ENCODE results near the gene PDF.

- TF ChIP-seq CTCF (IDR thresholded peaks at IDR 0.05; ENCODE audit: extremely low read depth in 1 of 2, insufficient read depth in 1 of 2, low read depth in 1 of 2, low read length in 2 of 2) (no peak), POLR2A (IDR thresholded peaks at IDR 0.05; ENCODE audit: low read depth, low read length) (no peak)
Observed at GRCh38 chr16:69313469-69313868, 16.9 kb downstream of the PDF start.
